Measurements from ENCODE around the gene CSF1R. TPM values are rescaled to one million over a fixed set of nuclear protein-coding genes. Genes with fewer than 3 reads are reported as not detected.
"Not testable (repeated sequence)": the region's sequence is repeated elsewhere in the genome, so short reads cannot be mapped to it uniquely, and the experiment has no call there.

The CSF1R gene
- total RNA-seq, 2 donors from 2014 or later, result 5.2 TPM; not detected in 1

DNA sequence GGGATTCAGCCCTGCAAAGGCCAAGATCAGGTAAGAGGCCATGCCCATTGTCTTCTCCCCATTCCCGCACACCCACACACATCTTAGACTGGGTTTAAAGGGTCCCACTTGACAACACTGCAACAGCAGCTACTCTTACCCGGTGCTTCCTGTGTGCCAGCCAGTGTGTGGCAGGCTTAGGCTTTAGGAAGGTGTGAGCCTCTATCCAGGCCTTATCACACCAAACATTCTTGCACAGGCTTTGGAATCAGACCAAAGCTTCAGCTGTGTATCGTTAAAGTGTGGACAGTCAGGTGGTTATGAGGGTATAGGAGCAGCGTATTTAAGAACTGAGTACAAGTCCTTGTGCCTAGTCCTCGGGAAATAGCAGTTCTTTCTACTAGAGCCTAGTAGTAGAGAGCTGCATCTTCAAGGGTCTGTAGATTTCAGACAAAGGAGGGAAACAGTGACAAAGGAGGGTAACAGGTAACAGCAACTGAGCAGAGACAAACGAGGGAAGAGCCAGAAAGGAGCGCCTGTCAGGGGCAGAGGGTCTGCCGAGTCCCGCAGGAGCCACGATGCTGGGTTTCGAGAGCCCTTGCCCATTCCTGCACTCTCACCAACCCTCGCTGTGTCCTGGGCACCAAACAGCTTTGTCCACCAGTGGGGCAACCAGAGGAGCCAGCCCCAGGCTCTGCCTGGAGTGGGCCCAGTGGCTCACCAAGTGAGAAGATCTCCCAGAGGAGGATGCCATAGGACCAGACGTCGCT, 30.9 kb downstream of the CSF1R start:
- peaks cover 0 to 25% of the 10 kb centered on the region in 2 donors for H3K36me3 Mint-ChIP-seq
- ATAC-seq (no peak), DNase-seq (ENCODE audit: low spot score in 2 of 2) (no peak)
- H3K9me3 Mint-ChIP-seq, result no peaks in the 10 kb centered on the region
- H3K27ac Mint-ChIP-seq, result peak overlapping the region in 1 of 2 donors; percentile 68

- Mint-ChIP-seq H3K36me3 (peaks cover 0 to 26% of the 10 kb centered on the region in 2 donors), H3K9me3 (no peaks in the 10 kb centered on the region), H3K27ac (no peak overlapping the region)
- no peak for ATAC-seq
- DNase-seq (ENCODE audit: low spot score in 2 of 2), result no peak
These were observed 31.8 kb downstream of the CSF1R start for GRCh38 chr5:150054569-150054968.

DNA sequence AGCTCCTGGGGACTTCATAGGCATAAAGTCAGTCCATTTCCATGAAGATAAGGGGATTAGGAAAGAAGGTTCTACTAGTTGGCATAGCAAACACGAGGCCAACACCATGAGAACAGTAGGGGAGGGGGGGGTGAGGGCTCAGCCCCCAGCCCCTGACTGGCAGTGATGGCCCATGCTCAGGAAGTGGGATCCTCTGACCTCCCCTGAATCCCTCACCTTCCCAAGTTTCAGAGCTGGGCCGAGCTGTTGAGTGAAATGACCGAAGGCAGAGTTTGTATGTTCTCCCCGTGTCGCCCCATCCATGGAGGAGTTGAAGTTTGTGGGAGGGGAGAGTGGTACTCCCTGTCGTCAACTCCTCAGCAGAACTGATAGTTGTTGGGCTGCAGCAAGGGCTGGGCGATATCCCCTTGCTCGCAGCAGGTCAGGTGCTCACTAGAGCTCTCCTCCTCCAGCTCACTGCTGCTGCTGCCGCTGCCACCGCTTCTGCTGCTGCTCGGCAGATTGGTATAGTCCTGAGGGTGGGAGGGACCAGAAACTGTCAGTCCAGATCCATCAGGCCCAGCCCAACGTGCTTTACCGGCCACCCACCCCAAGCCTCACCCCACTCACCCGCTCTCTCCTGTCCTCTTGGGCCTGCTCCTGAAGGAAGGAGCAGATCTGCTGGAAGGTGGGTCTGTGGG, 32.5 kb downstream of the CSF1R start:
- H3K9me3 Mint-ChIP-seq, result no peaks in the 10 kb centered on the region
- DNase-seq (ENCODE audit: low spot score in 2 of 2), result no peak
- peak overlapping the region; percentile 69 to 81 for H3K27ac Mint-ChIP-seq
- H3K36me3 Mint-ChIP-seq, result peaks cover under 1 to 31% of the 10 kb centered on the region in 2 donors
- no peak for ATAC-seq

- peak overlapping the region; percentile 69 to 89 for H3K27ac Mint-ChIP-seq
- peak; percentile 25 to 30 for ATAC-seq
- no peak for DNase-seq (ENCODE audit: low spot score in 2 of 2)
These were observed 33.2 kb downstream of the CSF1R start for GRCh38 chr5:150052956-150053712.

GRCh38 chr5:150052226-150052955, 34.0 kb downstream of the CSF1R start:
- DNase-seq (ENCODE audit: low spot score in 2 of 2) (no peak), ATAC-seq (no peak)
- peaks cover 5 to 31% of the 10 kb centered on the region in 2 donors for H3K36me3 Mint-ChIP-seq
- H3K9me3 Mint-ChIP-seq, result no peaks in the 10 kb centered on the region
- H3K27ac Mint-ChIP-seq, result peak overlapping the region; percentile 69 to 89

More at GRCh38 chr5:150052956-150053712, 33.2 kb downstream of the CSF1R start:
- Mint-ChIP-seq H3K9me3 (no peaks in the 10 kb centered on the region), H3K36me3 (peaks cover 5 to 31% of the 10 kb centered on the region in 2 donors)

- peak overlapping the region; percentile 46 to 69 for H3K27ac Mint-ChIP-seq
- ATAC-seq (no peak), DNase-seq (ENCODE audit: low spot score in 2 of 2) (no peak)
- peaks cover 5 to 31% of the 10 kb centered on the region in 2 donors for H3K36me3 Mint-ChIP-seq
- H3K9me3 Mint-ChIP-seq, result no peaks in the 10 kb centered on the region
These were observed 34.6 kb downstream of the CSF1R start for GRCh38 chr5:150051657-150052195.

GRCh38 chr5:150050172-150050811, 36.1 kb downstream of the CSF1R start:
- H3K36me3 Mint-ChIP-seq, result peaks cover 5 to 36% of the 10 kb centered on the region in 2 donors
- not testable (repeated sequence) for H3K9me3 Mint-ChIP-seq

GRCh38 chr5:150046031-150046430, 40.3 kb downstream of the CSF1R start:
- Mint-ChIP-seq H3K27ac (no peak overlapping the region), H3K9me3 (no peaks in the 10 kb centered on the region), H3K36me3 (peaks cover 13 to 16% of the 10 kb centered on the region in 2 donors)
- DNase-seq (ENCODE audit: low spot score in 2 of 2), result no peak
- ATAC-seq, result no peak

More at GRCh38 chr5:150050172-150050811, 36.1 kb downstream of the CSF1R start:
- ATAC-seq, result peak; percentile 16 to 83
- peak overlapping the region; percentile 29 to 92 for H3K27ac Mint-ChIP-seq
- not testable (repeated sequence) for DNase-seq (ENCODE audit: low spot score in 2 of 2)

DNA sequence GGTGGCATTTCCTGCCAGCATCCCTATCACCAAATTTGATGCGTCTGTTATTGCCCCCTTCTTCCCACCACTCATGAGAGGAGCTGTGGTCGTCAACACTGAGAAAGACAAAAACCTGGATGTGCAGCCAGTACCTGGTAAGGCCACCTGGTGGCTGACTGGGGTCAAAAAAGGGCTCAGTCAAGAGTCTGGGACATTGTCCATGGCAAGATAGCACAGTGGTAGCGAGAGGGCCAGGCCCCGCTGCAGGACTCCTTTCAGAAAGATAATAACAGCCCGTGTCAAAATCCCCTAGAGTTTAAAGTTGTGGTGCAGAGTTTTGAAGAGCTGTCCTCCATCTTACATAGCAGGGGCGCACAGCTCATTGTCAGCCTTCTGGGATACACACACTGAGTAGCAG, 40.8 kb downstream of the CSF1R start:
- DNase-seq (ENCODE audit: low spot score in 2 of 2) (no peak), ATAC-seq (no peak)
- Mint-ChIP-seq H3K9me3 (no peaks in the 10 kb centered on the region), H3K27ac (no peak overlapping the region), H3K36me3 (peaks cover 12 to 18% of the 10 kb centered on the region in 2 donors)

- ATAC-seq (no peak), DNase-seq (ENCODE audit: low spot score in 2 of 2) (no peak)
- Mint-ChIP-seq H3K36me3 (peaks cover 12 to 18% of the 10 kb centered on the region in 2 donors), H3K27ac (no peak overlapping the region), H3K9me3 (no peaks in the 10 kb centered on the region)
These were observed 41.6 kb downstream of the CSF1R start for GRCh38 chr5:150044712-150045111.

GRCh38 chr5:150044329-150044681, 42.0 kb downstream of the CSF1R start:
- no peak for DNase-seq (ENCODE audit: low spot score in 2 of 2)
- no peaks in the 10 kb centered on the region for H3K9me3 Mint-ChIP-seq
- ATAC-seq, result no peak
- peaks cover 8 to 18% of the 10 kb centered on the region in 2 donors for H3K36me3 Mint-ChIP-seq
- H3K27ac Mint-ChIP-seq, result peak overlapping the region; percentile 26 to 73

- Mint-ChIP-seq H3K9me3 (no peaks in the 10 kb centered on the region), H3K27ac (peak overlapping the region; percentile 26 to 73), H3K36me3 (peaks cover 6 to 16% of the 10 kb centered on the region in 2 donors)
- no peak for DNase-seq (ENCODE audit: low spot score in 2 of 2)
- no peak for ATAC-seq
These were observed 42.6 kb downstream of the CSF1R start for GRCh38 chr5:150043657-150044328.

GRCh38 chr5:150042459-150042858, 43.9 kb downstream of the CSF1R start:
- Mint-ChIP-seq H3K27ac (peak overlapping the region; percentile 1 to 52), H3K9me3 (no peaks in the 10 kb centered on the region), H3K36me3 (peaks cover 6 to 12% of the 10 kb centered on the region in 2 donors)
- DNase-seq (ENCODE audit: low spot score in 2 of 2), result no peak
- ATAC-seq, result no peak

- Mint-ChIP-seq H3K9me3 (no peaks in the 10 kb centered on the region), H3K36me3 (peaks cover 1 to 12% of the 10 kb centered on the region in 2 donors), H3K27ac (no peak overlapping the region)
- ATAC-seq (no peak), DNase-seq (ENCODE audit: low spot score in 2 of 2) (no peak)
These were observed 47.8 kb downstream of the CSF1R start for GRCh38 chr5:150038547-150038946.

DNA sequence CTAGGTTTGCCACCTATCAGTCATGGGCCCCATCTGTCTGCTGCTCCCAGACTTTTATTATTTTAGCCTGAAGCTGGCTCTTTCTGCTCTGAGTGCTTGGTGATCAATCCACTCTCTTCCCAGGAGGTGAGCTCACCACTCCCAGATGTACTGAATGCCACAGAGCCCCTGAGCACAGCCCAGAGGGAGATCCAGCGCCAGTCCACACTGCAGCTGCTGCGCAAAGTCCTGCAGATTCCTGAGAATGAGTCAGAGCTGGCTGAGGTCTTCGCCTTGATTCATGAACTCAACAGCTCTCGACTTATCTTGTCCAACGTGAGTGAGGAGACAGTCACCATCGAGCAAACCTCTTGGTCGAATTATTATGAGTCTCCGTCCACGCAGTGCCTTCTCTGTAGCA, 49.8 kb downstream of the CSF1R start:
- no peak for ATAC-seq
- Mint-ChIP-seq H3K36me3 (peaks cover 7 to 10% of the 10 kb centered on the region in 2 donors), H3K27ac (no peak overlapping the region)

More for the DNA sequence above, 49.8 kb downstream of the CSF1R start:
- no peaks in the 10 kb centered on the region for H3K9me3 Mint-ChIP-seq
- DNase-seq (ENCODE audit: low spot score in 2 of 2), result no peak
